D721Med (cell line): Measurements from ENCODE around the gene ADAM17.

Experiments
- DNase-seq: peaks from one replicate; pipeline ENCODE4 v3.0.0; 2011; ENCODE audit warnings: low spot score; ENCODE audit not compliant: insufficient read length
- FAIRE-seq: peaks from 2 replicates; lab custom pipeline; 2011; peaks lifted over from hg19 to GRCh38; lab: Jason Lieb, UNC
- CTCF ChIP-seq: IDR thresholded peaks from 2 replicates; pipeline ENCODE4 v1.5.1; 2012; ENCODE audit warnings: mild to moderate bottlenecking, control low read depth; ENCODE audit not compliant: insufficient read depth; ENCODE audit errors: missing control alignments

Gene ADAM17

GRCh38 chr2:9549420-9549819 is 6.2 kb downstream of the ADAM17 start:
- DNase-seq: no peak
- no peak for TF ChIP-seq CTCF
- FAIRE-seq: no peak

- DNase-seq (no peak), FAIRE-seq (no peak)
- TF ChIP-seq CTCF: no peak
These were observed 7.1 kb downstream of the ADAM17 start for GRCh38 chr2:9548506-9548905.

- no peak for FAIRE-seq
These were observed 8.2 kb downstream of the ADAM17 start for GRCh38 chr2:9547262-9547991.

GRCh38 chr2:9545502-9545901 is 10.1 kb downstream of the ADAM17 start:
- FAIRE-seq (no peak), DNase-seq (no peak)
- no peak for TF ChIP-seq CTCF

More at GRCh38 chr2:9547262-9547991, 8.2 kb downstream of the ADAM17 start:
- no peak for TF ChIP-seq CTCF
- DNase-seq: no peak

GRCh38 chr2:9543557-9543956 is 12.1 kb downstream of the ADAM17 start:
- TF ChIP-seq CTCF: no peak
- FAIRE-seq (no peak), DNase-seq (no peak)

- FAIRE-seq: no peak
- no peak for DNase-seq
- no peak for TF ChIP-seq CTCF
These were observed 16.1 kb downstream of the ADAM17 start for GRCh38 chr2:9539531-9539930.

GRCh38 chr2:9538000-9538507 is 17.6 kb downstream of the ADAM17 start:
- FAIRE-seq (no peak), DNase-seq (no peak)
- TF ChIP-seq CTCF: no peak
